ENCODE results near the gene ZFYVE28.

Gene ZFYVE28

GRCh38 chr4:2268357-2269205 is 149.9 kb downstream of the ZFYVE28 start:
- DNase-seq, result no peak

- DNase-seq, result no peak
Observed at GRCh38 chr4:2267841-2268240, 150.6 kb downstream of the ZFYVE28 start.

- no peak for DNase-seq
Observed at GRCh38 chr4:2267320-2267811, 151.1 kb downstream of the ZFYVE28 start.

- DNase-seq, result no peak
Observed at GRCh38 chr4:2266821-2267220, 151.6 kb downstream of the ZFYVE28 start.

- DNase-seq, result no peak
Observed at GRCh38 chr4:2266181-2266580, 152.3 kb downstream of the ZFYVE28 start.

GRCh38 chr4:2265113-2266110 is 153.0 kb downstream of the ZFYVE28 start:
- DNase-seq, result no peak

- DNase-seq, result no peak
Observed at GRCh38 chr4:2264481-2265041, 153.9 kb downstream of the ZFYVE28 start.

GRCh38 chr4:2263926-2264321 is 154.5 kb downstream of the ZFYVE28 start:
- DNase-seq, result no peak

- DNase-seq, result no peak
Observed at GRCh38 chr4:2262944-2263250, 155.5 kb downstream of the ZFYVE28 start.

GRCh38 chr4:2262145-2262943 is 156.1 kb downstream of the ZFYVE28 start:
- peak; percentile 99 for DNase-seq

GRCh38 chr4:2261853-2262144 is 156.6 kb downstream of the ZFYVE28 start, which contains the start of gene MXD4:
Gene MXD4, minus strand, starts transcription at chr4:2262109. Its CDS starts 129 bp downstream, at chr4:2261980.
- no peak for DNase-seq

- DNase-seq, result peak; percentile 21
Observed at GRCh38 chr4:2261110-2261852, 157.2 kb downstream of the ZFYVE28 start.

- DNase-seq, result no peak
Observed at GRCh38 chr4:2260344-2261109, 157.9 kb downstream of the ZFYVE28 start.

- DNase-seq, result no peak
Observed at GRCh38 chr4:2259541-2260343, 158.7 kb downstream of the ZFYVE28 start.

GRCh38 chr4:2259036-2259540 is 159.4 kb downstream of the ZFYVE28 start:
- DNase-seq, result no peak

GRCh38 chr4:2258091-2259035 is 160.1 kb downstream of the ZFYVE28 start:
- no peak for DNase-seq

GRCh38 chr4:2257361-2258081 is 160.9 kb downstream of the ZFYVE28 start:
- DNase-seq, result no peak

- no peak for DNase-seq
Observed at GRCh38 chr4:2256781-2257191, 161.7 kb downstream of the ZFYVE28 start.

Measured in MV-4-11 (cell line).